Measurements from ENCODE around the gene CCNG2.

GRCh38 chr4:77125961-77126360 lies 31.0 kb upstream of the CCNG2 start:
- TF ChIP-seq, protein P1, sequence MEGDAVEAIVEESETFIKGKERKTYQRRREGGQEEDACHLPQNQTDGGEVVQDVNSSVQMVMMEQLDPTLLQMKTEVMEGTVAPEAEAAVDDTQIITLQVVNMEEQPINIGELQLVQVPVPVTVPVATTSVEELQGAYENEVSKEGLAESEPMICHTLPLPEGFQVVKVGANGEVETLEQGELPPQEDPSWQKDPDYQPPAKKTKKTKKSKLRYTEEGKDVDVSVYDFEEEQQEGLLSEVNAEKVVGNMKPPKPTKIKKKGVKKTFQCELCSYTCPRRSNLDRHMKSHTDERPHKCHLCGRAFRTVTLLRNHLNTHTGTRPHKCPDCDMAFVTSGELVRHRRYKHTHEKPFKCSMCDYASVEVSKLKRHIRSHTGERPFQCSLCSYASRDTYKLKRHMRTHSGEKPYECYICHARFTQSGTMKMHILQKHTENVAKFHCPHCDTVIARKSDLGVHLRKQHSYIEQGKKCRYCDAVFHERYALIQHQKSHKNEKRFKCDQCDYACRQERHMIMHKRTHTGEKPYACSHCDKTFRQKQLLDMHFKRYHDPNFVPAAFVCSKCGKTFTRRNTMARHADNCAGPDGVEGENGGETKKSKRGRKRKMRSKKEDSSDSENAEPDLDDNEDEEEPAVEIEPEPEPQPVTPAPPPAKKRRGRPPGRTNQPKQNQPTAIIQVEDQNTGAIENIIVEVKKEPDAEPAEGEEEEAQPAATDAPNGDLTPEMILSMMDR (IDR thresholded peaks at IDR 0.05), result no peak
- TF ChIP-seq POLR2A (IDR thresholded peaks at IDR 0.05), result no peak
